Fibroblast of lung (primary cell): Measurements from ENCODE around the gene SPATS2L. TPM values are rescaled to one million over a fixed set of nuclear protein-coding genes. Genes with fewer than 3 reads are reported as not detected.

ENCODE experiments used
- DNase-seq, 2 donors: peaks; one replicate each; pipeline versions ENCODE4 v3.0.0 to v3.0.0-alpha.2; 2010; ENCODE audit warnings: low read depth in 2 of 2
- H2AFZ ChIP-seq: 2 replicates; pipeline ENCODE4 v1.5.1; 2012; ENCODE audit warnings: low read length, control low read depth, inconsistent platforms
- H3K27ac ChIP-seq: 2 replicates; pipeline ENCODE4 v1.5.1; 2011; ENCODE audit warnings: low read length, control low read depth; ENCODE audit not compliant: insufficient read depth
- H3K27me3 ChIP-seq: 2 replicates; pipeline ENCODE4 v1.5.1; 2011; ENCODE audit warnings: mild to moderate bottlenecking, low read length; ENCODE audit not compliant: control insufficient read depth, insufficient read depth
- H3K36me3 ChIP-seq: 2 replicates; pipeline ENCODE4 v1.5.1; 2011; ENCODE audit warnings: low read length; ENCODE audit not compliant: control insufficient read depth, insufficient read depth
- H3K4me1 ChIP-seq: 2 replicates; pipeline ENCODE4 v1.5.1; 2011; ENCODE audit warnings: low read length; ENCODE audit not compliant: control insufficient read depth, insufficient read depth; ENCODE audit errors: extremely low read depth
- H3K4me2 ChIP-seq: 2 replicates; pipeline ENCODE4 v1.5.1; 2011; ENCODE audit warnings: low read length, control low read depth; ENCODE audit not compliant: insufficient read depth; ENCODE audit errors: extremely low read depth
- H3K4me3 ChIP-seq, 4 experiments: fragments of 200-600 bp in 1 of 4; sonication (generic) in 1 of 4; replicated peaks in 1 of 4; 2 replicates each; pipeline ENCODE4 v1.5.1; 2011 to 2016; ENCODE audit warnings: low read length in 4 of 4, low read depth in 3 of 4, mild to moderate bottlenecking in 3 of 4, control low read depth in 2 of 4, inconsistent platforms in 1 of 4, mixed read lengths in 1 of 4; ENCODE audit not compliant: insufficient read depth in 1 of 4; ENCODE audit errors: control extremely low read depth in 1 of 4
- H3K79me2 ChIP-seq: 2 replicates; pipeline ENCODE4 v1.5.1; 2012; ENCODE audit warnings: mild to moderate bottlenecking, low read length, inconsistent platforms; ENCODE audit not compliant: control insufficient read depth, insufficient read depth
- H3K9ac ChIP-seq: 2 replicates; pipeline ENCODE4 v1.5.1; 2011; ENCODE audit warnings: mild to moderate bottlenecking, low read length, control low read depth; ENCODE audit not compliant: insufficient read depth
- H3K9me3 ChIP-seq: 2 replicates; pipeline ENCODE4 v1.5.1; 2012; ENCODE audit warnings: low read depth, low read length; ENCODE audit not compliant: control insufficient read depth, insufficient read depth
- H4K20me1 ChIP-seq: 2 replicates; pipeline ENCODE4 v1.5.1; 2011; ENCODE audit warnings: low read length; ENCODE audit not compliant: control insufficient read depth, insufficient read depth; ENCODE audit errors: extremely low read depth
- EZH2 ChIP-seq: IDR thresholded peaks from 2 replicates; pipeline ENCODE4 v1.5.1; 2012; ENCODE audit warnings: low read length, control low read depth, mild to moderate bottlenecking; ENCODE audit errors: missing control alignments
- polyA plus RNA-seq, 2 donors: library from polyadenylated mRNA; depleted of rRNA in 1 of 2; stranded (reverse) in 1 of 2; unstranded in 1 of 2; fragments of >200 nt; gene quantifications; 2 replicates each; pipeline ENCODE4 v1.2.1, GENCODE V29; 2011 to 2012; ENCODE audit warnings: missing spikeins in 1 of 2
- total RNA-seq: library from RNA; depleted of rRNA; stranded (reverse); fragments of >200 nt; gene quantifications from 2 replicates; pipeline ENCODE4 v1.2.1, GENCODE V29; 2014
- TF ChIP-seq, protein P1 (sequence below), 2 donors: IDR thresholded peaks in 1 of 2; conservative IDR thresholded peaks in 1 of 2; 1 replicate in 1 of 2; 2 replicates in 1 of 2; pipeline ENCODE4 v1.5.1; 2011 to 2012; ENCODE audit warnings: low read length in 2 of 2, control low read depth in 1 of 2, inconsistent platforms in 1 of 2, low read depth in 1 of 2, mild to moderate bottlenecking in 1 of 2

Gene SPATS2L
- total and polyA plus RNA-seq, 2 donors (not counting 1 experiment from before 2014, with no cell fraction given) = 73.8 to 291 TPM

DNA sequence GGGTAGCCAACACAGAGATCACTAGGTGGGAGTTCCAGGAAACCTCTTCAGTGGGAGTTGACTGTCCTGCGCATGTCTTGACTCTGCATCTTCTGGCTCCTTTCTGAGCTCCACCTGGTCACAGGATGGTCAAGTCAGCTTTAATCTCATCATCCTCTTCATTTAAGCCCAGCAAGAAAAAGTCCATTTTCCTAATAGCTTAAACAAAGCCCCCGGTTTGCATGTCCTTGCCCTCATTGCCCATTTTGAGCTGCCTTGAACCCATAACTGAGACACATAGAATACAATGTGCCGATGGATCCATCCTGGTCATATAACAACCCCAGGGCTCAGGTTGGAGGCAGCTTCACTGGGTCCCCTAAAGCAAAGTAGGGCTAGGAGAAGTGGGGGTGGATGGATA, 40.8 kb downstream of the SPATS2L start:
- H3K9ac ChIP-seq = no peak overlapping the region
- no peak overlapping the region for H2AFZ ChIP-seq
- H3K79me2 ChIP-seq = peaks cover 74% of the 10 kb centered on the region
- no peak overlapping the region for H3K4me2 ChIP-seq
- no peak for DNase-seq
- no peak for TF ChIP-seq EZH2
- TF ChIP-seq, protein P1, sequence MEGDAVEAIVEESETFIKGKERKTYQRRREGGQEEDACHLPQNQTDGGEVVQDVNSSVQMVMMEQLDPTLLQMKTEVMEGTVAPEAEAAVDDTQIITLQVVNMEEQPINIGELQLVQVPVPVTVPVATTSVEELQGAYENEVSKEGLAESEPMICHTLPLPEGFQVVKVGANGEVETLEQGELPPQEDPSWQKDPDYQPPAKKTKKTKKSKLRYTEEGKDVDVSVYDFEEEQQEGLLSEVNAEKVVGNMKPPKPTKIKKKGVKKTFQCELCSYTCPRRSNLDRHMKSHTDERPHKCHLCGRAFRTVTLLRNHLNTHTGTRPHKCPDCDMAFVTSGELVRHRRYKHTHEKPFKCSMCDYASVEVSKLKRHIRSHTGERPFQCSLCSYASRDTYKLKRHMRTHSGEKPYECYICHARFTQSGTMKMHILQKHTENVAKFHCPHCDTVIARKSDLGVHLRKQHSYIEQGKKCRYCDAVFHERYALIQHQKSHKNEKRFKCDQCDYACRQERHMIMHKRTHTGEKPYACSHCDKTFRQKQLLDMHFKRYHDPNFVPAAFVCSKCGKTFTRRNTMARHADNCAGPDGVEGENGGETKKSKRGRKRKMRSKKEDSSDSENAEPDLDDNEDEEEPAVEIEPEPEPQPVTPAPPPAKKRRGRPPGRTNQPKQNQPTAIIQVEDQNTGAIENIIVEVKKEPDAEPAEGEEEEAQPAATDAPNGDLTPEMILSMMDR (conservative IDR thresholded peaks at IDR 0.05 in 1 of 2, IDR thresholded peaks at IDR 0.05 in 1 of 2; ENCODE audit: low read depth in 1 of 2, low read length in 2 of 2) = no peak
- H3K4me1 ChIP-seq = peaks cover 5% of the 10 kb centered on the region
- no peaks in the 10 kb centered on the region for H3K36me3 ChIP-seq
- no peaks in the 10 kb centered on the region for H3K27me3 ChIP-seq
- H3K9me3 ChIP-seq = no peaks in the 10 kb centered on the region
- H4K20me1 ChIP-seq = no peaks in the 10 kb centered on the region
- no peak overlapping the region for H3K4me3 ChIP-seq
- H3K27ac ChIP-seq = no peak overlapping the region

DNA sequence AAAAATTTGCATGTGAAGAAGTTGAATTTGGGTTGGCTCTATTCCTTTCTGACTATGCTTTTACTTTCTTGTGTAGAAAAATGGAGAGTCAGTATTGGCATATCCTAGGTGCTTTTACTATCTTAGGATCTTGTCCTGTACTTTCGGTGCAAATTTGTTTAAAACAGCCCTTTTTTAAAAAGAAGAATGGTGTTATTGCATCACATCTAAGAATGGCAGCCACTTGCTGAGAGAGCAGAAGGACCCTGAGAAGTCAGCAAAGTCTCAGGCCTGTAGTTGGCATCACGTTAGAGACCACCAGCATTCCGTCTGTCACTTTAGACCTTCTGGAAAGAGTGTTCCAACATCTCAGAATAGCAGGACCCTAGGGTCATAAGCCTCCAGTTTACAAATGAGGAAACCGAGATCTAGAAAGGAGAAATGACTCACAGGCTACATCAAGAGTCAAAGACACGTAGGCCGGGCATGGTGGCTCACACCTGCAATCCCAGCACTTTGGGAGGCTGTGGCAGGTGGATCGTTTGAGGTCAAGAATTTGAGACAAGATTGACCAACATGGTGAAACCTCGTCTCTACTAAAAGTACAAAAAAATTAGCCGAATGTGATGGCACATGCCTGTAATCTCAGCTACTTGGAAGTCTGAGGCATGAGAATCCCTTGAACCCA, 42.5 kb downstream of the SPATS2L start:
- no peaks in the 10 kb centered on the region for H3K27me3 ChIP-seq
- H4K20me1 ChIP-seq = no peaks in the 10 kb centered on the region
- peaks cover 77% of the 10 kb centered on the region for H3K79me2 ChIP-seq
- no peaks in the 10 kb centered on the region for H3K36me3 ChIP-seq
- H3K4me1 ChIP-seq = peaks cover 16% of the 10 kb centered on the region
- no peak for DNase-seq
- H3K27ac ChIP-seq = no peak overlapping the region
- no peaks in the 10 kb centered on the region for H3K9me3 ChIP-seq
- no peak overlapping the region for H3K4me2 ChIP-seq
- no peak overlapping the region for H3K4me3 ChIP-seq
- TF ChIP-seq, protein P1 (conservative IDR thresholded peaks at IDR 0.05 in 1 of 2, IDR thresholded peaks at IDR 0.05 in 1 of 2; ENCODE audit: low read depth in 1 of 2, low read length in 2 of 2) = no peak
- TF ChIP-seq EZH2 = no peak
- no peak overlapping the region for H2AFZ ChIP-seq
- H3K9ac ChIP-seq = no peak overlapping the region

DNA sequence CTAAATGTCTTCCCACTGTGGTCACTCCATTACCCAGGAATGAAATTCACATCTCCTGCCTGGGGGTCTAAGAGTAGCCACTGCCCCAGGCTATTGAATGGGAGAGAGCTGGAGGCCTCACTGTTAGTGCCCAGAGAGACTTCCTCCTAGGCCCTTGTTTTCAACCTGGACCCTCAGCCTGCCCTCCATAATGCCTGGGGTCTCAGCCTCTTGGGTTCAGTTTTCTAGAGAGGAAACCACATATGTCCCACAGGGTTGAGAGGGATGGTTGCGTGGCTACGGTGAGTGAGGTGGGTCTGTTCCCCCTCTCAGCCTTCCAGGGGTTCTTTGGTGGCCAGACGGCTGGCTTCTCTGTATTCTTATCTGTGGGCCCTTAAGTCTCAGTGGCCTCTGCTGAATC, 43.4 kb downstream of the SPATS2L start:
- no peak overlapping the region for H3K4me3 ChIP-seq
- no peak overlapping the region for H2AFZ ChIP-seq
- no peaks in the 10 kb centered on the region for H3K27me3 ChIP-seq
- TF ChIP-seq, protein P1 (conservative IDR thresholded peaks at IDR 0.05 in 1 of 2, IDR thresholded peaks at IDR 0.05 in 1 of 2; ENCODE audit: low read depth in 1 of 2, low read length in 2 of 2) = no peak
- no peak for TF ChIP-seq EZH2
- H3K9ac ChIP-seq = no peak overlapping the region
- no peak for DNase-seq
- H3K36me3 ChIP-seq = no peaks in the 10 kb centered on the region
- no peaks in the 10 kb centered on the region for H4K20me1 ChIP-seq
- no peaks in the 10 kb centered on the region for H3K9me3 ChIP-seq
- H3K4me2 ChIP-seq = no peak overlapping the region
- H3K79me2 ChIP-seq = peaks cover 75% of the 10 kb centered on the region
- H3K4me1 ChIP-seq = peaks cover 16% of the 10 kb centered on the region
- no peak overlapping the region for H3K27ac ChIP-seq
